ENCODE results near the gene PAX5.
"Not testable (repeated sequence)": the region's sequence is repeated elsewhere in the genome, so short reads cannot be mapped to it uniquely, and the experiment has no call there.

PAX5 gene

DNA sequence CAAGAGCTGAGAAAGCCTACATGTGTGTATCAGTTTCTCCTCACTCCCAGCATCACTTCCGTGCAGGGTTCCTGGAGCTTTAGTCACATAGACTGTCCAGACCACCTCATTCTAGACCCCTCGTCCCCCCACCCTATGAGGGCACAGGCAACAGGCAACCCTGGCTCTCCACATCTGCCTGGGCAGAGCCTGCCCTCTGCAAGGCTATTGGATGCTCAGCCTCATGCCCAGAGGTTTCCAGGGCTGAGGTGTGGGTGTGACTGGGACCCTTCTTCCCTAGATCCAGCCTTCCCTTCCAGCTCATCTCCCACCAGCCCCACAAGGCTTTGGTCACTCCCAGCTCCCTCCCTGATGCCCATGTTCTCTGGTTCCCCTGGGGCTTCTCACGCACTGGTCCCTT, 161.4 kb downstream of the PAX5 start:
- DNase-seq, result no peak

DNA sequence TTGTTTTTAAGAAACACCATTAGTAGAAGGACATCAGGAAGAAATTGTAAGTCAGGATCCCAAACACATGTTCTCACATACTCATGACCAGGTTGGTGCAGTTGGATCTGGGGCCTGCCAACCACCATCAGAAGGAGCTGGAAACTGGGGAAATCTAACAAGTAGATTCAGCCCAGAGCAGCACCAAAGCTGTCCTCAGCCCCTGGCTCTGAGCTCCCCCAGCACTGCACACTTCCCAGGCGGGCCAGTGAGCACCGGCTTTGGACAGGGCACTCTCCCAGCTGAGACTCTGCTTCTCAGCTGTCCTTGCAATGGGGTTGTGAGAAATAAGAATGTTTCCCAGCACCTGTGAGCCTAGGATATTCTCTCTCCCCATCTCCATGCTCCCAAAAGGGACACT, 162.5 kb downstream of the PAX5 start:
- DNase-seq, result no peak

DNA sequence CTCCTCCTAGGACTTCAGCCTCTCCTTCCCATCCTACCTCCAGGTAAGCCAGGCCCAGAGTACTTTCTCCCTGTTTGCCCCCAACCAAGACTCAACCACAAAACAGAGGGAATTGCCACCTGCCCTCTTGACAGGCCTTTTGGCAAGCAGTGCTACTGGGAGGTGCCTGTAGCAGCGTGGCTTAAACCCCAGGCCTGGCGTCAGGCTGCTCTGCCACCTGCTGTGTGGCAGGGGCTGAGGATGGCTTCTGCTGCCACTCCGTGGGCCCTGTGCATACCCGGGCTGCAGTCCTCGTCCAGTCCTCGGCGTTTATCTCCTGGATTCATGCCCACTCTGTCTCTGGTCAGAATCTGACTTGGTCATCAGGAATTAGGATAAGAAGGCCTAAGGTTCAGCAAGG, 163.1 kb downstream of the PAX5 start:
- no peak for DNase-seq

DNA sequence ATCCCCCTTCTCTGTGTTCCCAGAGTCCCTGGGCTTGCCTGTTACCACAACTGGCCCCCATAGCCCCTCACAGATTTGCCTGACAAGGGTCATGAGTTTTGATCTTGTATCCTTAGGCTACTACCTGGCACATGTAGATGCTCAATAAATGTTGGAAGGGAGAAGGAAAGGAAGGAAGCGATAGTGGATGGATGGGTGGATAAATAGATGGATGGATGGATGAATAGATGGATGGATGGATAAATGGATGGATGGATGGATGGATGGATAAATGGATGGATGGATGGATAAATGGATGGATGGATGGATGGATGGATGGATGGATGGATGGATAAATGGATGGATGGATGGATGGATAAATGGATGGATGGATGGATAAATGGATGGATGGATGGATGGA, 164.5 kb downstream of the PAX5 start:
- DNase-seq, result not testable (repeated sequence)

DNA sequence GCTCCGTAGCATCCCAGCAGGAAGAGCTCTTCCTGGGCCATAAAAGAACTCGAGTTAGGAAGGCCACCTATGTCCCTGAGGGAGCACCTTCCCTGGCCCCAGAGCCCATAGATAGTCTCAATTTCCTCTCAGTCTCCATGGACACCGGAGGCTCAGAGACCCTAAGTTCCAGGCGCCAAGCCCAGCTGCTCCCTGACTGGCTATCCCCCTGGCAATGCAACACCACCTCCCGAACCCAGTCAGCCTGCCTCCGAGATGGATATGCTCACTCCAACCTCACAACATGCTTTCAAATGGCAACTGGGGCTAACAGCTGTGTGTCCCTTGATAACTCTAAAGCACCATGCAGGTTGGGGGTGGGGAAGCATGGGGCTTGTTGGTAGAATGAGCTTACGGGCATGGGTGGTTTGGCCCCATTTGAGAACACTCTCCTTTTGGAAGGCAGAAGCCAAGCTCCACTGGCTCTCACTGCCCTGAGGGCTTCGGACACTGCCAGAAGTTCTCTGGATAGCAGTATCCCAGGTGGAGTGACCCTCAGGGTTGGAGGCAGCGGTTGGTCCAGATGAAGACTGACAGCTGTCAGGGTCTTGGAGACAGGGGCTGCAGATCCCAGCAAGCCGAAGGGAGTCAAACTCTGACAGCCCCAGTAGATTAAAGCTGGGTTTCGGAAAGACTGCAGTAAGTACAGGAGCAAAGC, 165.3 kb downstream of the PAX5 start:
- no peak for DNase-seq

DNA sequence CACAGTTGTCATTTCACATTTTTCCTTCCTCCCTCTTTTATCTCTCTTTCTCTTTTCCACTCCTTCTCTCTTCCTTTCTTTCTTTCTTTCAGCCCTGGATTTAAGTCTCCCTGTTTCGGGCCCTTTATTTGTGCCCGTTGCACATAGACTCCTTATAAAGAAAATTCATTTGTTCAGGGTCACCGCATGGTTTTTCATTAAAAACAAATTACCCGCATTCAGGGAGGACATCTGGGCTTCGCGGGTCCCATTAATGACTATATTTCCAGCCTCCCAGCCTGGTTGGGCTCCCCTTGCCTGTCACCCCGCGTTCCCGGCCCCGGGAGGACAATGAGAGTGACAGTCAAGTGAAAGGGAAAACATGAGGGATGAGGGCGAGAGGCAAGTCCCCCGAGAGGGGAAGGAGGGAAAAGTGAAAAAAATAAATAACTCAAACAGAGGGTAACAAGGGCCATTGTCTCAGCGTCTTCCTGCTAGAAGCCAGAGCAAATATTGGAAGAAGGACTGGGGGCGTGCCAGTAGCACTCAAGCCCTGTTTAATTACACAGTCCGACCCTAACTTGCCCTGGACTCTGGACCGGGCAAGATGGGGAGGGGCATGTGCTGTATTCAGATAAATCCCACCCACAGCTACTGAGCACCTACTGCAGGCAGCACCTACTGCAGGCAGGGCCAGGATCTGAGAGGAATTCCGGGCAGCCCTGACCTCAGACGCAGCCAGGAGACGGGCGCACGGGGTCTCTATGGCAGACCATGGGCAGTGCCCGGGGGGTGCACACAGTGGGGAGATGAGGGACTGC, 166.2 kb downstream of the PAX5 start:
- DNase-seq, result no peak

DNA sequence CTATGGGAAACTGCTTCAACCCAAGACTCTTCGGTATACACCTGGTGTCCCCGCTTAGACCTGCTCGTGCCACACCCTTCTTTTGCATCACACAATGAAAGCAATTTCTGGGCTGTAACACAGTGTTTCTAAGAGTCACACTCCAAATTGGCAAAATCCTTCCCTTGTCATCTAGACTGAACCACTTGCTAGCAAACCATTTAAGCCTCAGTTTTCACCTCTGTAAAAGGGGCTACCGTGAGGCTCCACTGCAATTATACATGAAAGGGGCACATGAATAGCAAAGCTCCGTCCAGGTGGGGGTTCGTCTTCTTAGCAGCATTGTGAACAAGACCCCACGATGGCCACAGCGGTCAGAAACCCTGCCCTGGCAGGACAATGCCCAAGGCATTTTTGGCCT, 166.8 kb downstream of the PAX5 start:
- DNase-seq, result no peak

DNA sequence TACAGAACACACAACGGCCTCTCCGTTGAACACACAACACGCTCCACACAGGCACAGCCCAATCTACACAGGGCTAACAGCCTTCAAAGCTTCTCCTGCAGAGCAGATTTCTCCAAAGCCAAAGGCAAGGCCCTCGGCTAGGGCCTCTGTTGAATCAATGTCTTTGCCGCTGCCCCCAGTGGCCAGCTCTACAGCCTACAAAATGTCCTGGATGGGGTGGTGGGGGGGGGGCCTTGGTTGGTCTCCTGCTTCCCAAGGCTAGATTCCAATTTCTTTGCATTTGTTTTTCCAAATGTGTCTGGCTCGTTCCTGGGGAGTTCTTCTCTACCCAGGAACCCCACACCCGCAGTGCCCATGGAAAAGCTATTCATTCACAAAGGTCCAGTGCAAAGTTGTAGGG, 167.2 kb downstream of the PAX5 start:
- DNase-seq, result no peak

DNA sequence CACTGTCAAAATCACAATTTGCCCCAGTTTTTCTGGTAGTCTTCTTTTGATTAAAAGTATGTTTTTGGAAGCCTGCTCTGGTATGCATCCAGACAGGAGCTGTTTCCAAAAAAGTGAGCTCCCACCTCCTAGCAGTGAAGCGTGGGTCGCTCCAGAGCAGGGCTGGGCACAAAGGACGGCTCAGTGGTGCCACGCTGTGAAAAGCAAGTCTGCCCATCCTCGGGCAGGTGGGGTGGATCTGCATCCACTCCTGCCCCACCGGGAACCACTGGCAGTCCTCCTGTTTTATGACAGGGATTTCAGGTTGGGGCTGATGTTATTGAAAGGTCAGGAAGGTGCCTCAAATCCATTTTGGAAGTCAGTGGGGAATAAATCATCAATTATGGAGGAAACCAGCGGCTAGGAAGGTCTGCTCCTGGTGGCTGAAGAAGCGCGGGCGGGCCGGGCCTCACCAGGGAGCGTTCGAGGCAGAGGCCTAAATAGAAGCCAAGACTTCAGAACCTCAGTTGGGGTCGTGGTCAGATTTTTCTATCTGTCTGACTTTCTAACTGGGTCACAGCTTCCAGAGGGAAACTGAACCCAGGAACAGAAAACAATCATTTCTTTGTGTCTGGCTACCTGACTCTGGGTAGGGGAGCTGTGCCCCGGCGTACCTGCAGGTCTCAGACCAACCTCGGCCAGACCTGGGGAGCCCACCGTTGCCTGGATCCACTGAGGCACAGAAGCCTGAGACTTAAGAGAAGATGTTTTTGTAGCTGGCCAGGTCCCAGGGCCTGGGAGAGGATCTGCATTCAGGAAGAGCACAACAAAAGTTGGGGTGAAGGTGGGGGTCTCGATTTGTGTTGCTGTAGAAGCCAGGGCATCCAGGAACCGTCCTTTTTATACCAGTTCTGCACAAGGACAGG, 168.1 kb downstream of the PAX5 start:
- no peak for DNase-seq

DNA sequence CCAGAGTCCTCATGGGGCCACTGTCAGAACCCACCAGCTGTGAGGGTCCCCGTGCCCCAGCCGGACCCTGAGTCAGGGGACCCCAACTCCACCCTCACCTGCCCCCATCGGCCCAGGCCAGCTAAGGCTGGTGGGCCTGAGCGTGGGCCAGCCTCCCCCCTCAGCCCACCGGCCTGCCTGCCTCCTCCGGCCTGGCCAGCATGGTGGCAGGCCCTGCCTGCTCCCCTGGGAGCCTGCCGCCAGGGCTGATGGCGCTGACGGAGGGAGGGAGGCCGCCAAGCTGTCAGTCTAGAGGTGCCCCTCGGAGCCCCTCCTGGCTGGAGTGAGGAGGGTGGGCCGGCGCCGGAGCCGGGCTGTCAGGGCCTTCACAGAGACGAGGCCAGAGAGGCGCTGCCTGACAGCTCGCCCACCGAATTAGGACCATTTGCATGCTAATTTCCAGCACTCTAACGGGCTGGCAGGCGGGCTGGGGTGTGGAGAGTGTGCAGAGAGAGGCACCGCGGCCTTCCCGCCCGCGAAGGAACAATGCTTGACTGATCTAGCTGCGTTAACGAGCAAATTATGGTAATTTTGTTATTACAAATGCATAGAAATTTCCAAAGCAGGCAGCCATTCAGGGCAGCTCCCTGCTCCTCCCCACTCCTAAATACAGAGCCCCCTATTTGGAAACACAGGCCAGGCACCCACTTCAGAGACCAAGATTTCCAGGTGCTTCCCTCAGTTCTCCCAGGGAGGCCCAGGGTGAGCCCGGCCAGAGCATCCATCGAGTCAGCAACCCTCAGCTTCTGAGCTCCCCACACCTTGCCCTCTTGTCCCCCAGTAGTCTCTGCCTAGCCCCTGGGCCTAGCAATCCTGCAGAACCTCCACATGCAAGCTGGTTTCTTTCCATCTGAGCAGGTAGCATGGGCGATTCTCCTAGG, 169.3 kb downstream of the PAX5 start:
- no peak for DNase-seq

DNA sequence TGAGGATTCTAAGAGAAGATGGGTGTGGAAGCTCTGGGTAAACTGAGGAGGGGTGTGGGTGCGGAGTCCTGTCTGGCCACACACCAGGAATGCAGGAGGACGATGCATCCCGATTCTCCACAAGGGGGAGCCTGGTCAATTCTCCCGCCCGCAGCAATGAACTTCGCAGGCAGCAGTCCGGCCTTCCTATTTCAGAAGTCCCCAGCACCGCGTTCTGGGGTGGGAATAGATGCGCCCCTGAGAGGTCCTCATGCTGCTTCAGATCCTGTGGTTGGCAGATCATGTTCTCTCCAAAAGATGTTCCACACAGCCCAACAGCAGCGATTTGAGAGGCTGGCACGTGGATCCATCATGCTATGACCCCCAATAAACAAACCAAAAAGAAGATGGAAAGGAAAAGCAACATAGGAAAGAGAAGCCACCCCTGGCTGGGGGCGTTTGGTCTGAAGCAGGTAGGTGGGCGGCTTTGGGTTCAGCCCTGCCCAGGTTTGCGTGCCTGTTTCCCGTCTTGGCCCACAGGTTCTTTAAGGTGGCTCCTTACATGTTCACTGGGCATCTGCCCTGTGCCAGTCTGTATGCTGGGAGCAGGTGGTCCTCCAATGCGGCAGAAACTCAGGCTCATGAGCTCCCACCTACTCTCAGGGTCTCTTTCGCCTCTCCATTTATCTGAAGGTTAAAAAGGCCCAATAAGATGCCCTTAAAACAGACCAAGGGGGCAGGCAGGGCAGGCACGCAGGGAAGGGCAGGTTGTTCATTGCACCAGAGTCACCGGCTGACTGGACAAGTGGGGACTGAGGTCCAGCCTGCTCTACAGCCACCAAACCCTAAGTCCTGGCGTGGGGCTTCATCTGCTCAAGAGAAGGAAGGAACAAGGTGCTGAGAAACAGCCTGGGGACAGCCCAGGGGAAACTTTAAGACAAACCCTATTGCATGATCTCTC, 171.6 kb downstream of the PAX5 start:
- no peak for DNase-seq

DNA sequence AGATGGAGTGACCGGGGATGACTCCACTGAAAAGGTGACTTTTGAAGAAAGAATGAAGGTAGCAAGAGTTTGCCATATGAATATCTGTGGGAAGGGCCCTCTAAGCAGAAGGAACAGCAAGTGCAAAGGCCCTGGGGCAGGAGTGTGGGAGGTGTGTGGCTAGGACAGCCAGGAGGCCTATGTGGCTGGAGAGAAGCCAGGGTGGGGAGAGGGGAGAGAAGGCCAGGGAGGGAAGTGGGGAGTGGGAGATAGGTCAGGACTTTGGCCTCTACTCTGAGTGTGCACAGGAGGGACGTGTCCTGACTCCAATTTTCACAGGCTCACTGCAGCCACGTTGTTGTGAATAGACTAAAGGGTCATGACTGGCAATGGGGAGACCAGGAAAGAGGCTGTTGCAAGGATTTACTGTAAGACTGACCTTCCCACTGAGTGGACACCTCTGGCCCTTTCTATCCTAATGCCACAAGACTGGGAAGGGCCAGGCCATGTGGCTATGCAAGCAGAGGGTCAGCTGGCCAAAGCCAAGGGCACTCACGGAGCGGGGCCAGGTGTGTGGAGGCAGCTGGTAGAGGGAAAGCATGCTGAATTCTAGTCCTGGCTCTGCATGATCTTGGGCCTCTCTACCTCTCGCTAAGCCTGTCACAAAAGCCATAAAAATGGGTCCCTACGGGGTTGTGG, 172.4 kb downstream of the PAX5 start:
- no peak for DNase-seq

DNA sequence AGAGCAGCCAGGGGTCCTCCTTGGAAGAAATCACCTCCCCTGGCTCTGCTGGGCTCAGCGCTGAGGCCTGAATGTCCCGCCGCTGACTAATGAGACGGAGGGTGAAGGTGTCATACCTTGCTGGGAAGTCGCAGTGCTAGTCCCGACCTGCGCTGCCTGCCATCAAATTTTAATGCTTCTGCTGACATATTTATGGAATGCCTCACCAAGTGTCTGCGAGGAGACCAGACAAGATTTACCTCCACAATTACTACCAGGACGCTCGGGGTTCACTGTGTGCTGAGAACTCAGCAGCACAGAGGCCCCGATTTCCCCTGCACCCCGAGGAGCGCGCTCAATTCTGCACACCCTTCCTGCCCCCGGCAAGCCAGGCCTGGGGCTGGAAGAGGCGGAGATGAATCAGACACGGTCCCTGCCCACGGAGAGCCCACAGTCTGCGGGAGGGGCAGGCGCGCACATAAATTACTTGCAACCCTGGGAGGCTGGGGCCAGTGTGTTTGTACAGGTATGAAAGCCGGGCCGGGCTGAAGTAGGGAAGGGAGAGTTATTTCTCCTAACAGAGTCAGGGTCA, 175.2 kb downstream of the PAX5 start:
- DNase-seq, result no peak

DNA sequence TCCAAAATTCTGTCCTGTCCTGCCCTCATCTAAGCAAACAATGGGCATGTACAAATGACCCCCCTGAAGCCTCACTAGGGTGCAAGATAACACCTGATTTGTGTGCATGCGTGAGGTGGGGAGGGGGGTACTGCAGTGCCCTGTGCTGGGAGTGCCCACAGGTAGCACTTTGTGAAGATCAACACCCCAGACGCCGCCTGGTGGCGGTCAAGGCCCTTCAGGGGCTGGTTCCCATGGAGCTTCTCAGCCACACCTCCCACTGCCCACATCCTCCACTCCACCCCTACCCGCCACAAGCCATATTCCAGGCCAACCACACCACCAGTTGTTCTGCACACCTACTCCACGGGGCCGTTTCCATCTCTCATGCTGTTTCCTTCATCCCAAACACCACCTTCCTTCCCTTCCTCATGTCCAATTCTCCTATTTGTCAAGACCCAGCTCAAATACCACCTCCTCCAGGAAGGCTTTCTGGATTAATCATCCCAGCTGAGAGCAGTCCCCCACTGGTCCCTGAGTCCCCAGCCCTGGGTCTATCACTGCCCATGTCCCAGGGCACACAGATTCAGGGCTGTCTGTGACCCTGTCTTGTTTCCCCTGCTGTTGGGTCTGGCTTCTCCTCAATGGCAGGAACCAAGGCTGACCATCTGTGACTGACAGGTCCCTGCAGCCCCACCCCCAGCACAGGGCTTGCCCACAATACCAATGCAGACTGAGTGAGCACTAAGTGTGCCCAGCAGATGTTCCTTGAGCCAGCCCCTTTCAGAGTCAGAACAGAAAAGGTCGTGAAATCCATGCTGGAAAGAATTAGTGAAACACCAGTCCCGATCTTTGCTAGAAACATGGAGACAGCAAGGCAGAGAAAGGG, 178.4 kb downstream of the PAX5 start:
- no peak for DNase-seq

DNA sequence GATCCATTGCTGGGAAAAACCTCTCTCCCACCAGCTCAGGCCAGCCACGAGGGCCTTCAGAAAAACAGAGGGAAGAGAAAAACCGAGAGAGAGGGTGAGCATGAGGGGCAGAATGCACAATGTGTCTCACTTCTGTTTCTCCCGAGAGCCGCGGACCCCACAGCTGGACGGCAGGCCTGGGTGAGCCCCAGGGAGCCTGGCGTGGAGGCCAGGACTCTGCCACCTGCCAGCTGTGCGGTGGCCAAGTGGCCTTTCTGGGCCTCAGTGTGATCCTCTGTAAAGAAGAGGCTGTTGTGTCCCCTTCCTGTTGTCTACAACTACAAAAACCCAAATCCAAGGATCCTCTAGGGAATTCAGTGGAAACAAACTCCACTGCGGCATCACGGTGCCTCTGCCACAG, 179.3 kb downstream of the PAX5 start:
- no peak for DNase-seq

DNA sequence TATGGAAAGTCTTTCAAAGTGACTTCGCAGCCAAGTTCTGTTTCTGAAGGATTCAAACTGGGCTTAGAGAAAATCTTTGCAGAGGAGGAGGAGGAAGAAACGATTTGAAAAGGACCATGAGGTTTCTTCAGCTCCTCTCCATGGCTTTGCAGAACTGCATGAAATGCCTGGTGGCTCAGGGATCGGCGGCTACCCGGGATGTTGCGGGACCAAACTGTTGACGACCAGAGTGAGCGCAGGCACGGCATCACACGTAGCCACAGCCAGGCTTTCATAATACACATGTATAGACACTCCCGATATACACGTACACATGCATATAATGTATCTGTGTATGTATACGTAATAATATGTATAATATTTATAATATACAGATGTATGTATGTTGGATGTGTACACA, 180.0 kb downstream of the PAX5 start:
- no peak for DNase-seq

DNA sequence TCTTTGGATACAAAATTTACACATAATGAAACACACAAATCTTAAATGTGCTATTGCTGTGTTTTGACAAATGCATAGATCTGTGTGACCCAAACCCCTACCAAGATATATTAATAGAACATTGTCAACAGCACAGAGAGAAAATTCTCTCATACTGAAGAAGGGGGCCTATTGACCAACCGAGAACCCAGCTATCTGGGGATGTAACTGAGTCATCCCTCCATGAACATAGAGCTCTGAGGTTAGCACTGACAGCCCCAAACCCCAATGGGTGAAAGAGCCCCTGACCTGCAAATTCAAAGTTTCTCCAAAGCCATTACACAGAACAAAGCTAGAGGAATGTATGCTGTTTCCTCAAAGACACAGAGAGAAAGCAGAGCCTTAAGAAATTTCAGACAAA, 180.8 kb downstream of the PAX5 start:
- no peak for DNase-seq

DNA sequence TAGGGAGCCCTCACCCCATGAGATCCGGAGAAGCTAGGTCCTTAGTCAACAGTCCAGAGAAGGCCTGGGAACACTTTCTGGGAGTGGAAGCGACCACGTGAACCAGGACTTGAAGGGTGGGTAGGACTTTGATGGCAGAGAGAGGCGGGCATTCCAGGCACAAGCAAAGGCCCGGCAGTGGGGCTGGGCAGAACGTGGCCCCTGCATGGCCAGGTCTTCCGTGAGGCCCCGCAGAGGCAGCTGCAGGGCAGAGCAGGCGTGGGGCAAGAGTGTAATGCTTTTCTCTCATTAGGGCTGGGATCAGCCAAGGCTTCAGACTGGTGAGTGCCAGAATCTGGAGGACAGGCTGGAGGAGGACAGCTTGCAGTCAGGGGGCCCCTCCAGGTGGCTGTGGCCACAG, 184.1 kb downstream of the PAX5 start:
- DNase-seq, result no peak

DNA sequence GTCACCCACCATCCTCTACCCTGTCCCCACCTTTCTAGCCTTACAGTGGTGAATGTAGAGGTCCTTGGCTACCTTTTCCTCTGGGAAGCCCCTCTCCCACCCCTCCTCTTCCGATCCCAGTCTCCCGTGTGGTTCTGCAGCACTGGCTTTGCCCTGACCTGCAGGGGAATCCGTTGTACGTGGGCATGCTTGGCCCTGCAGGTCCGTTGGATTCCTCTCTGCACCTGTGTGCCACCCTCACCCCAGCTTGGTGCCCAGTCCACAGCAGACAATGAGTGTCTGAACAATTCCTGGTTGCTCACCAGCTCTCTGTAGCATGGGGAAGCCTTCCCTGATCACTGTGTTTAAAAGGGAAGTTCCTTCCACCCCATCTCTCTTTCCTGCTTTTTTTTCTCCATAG, 185.1 kb downstream of the PAX5 start:
- DNase-seq, result no peak

Measured in effector CD4-positive, alpha-beta T cell (primary cell).